Kidney epithelial cell (primary cell): ENCODE measurements around the gene KCNK6. TPM values are rescaled to one million over a fixed set of nuclear protein-coding genes. Genes with fewer than 3 reads are reported as not detected.
"Not testable (repeated sequence)": the region's sequence is repeated elsewhere in the genome, so short reads cannot be mapped to it uniquely, and the experiment has no call there.

Experiments
- DNase-seq: peaks from one replicate; pipeline ENCODE4 v3.0.0-alpha.2; 2010; ENCODE audit warnings: low read depth
- H3K27me3 ChIP-seq: 2 replicates; pipeline ENCODE4 v1.6.0; 2011; ENCODE audit warnings: low read length; ENCODE audit not compliant: control insufficient read depth, insufficient read depth
- H3K36me3 ChIP-seq: 2 replicates; pipeline ENCODE4 v1.5.1; 2011; ENCODE audit warnings: low read length; ENCODE audit not compliant: control insufficient read depth, insufficient read depth
- H3K4me3 ChIP-seq: 2 replicates; pipeline ENCODE4 v1.5.1; 2011; ENCODE audit warnings: low read depth, mild to moderate bottlenecking, control low read depth, low read length
- CTCF ChIP-seq: IDR thresholded peaks from 2 replicates; pipeline ENCODE4 v1.5.1; 2011; ENCODE audit warnings: mild to moderate bottlenecking, moderate library complexity, low read length, control low read depth, inconsistent platforms; ENCODE audit not compliant: insufficient read depth, poor library complexity, severe bottlenecking
- total RNA-seq: library from RNA; depleted of rRNA; stranded (reverse); fragments of >200 nt; gene quantifications from 2 replicates; pipeline ENCODE4 v1.2.3, GENCODE V29; 2015

KCNK6 gene
- total RNA-seq, 1 donor from 2014 or later: 3.6 TPM

GRCh38 chr19:38361633-38362075 is 42.0 kb downstream of the KCNK6 start:
- Histone ChIP-seq H3K4me3 (peak overlapping the region; percentile 58), H3K27me3 (peaks cover 41% of the 10 kb centered on the region), H3K36me3 (no peaks in the 10 kb centered on the region)
- no peak for TF ChIP-seq CTCF
- DNase-seq: peak; percentile 50

DNA sequence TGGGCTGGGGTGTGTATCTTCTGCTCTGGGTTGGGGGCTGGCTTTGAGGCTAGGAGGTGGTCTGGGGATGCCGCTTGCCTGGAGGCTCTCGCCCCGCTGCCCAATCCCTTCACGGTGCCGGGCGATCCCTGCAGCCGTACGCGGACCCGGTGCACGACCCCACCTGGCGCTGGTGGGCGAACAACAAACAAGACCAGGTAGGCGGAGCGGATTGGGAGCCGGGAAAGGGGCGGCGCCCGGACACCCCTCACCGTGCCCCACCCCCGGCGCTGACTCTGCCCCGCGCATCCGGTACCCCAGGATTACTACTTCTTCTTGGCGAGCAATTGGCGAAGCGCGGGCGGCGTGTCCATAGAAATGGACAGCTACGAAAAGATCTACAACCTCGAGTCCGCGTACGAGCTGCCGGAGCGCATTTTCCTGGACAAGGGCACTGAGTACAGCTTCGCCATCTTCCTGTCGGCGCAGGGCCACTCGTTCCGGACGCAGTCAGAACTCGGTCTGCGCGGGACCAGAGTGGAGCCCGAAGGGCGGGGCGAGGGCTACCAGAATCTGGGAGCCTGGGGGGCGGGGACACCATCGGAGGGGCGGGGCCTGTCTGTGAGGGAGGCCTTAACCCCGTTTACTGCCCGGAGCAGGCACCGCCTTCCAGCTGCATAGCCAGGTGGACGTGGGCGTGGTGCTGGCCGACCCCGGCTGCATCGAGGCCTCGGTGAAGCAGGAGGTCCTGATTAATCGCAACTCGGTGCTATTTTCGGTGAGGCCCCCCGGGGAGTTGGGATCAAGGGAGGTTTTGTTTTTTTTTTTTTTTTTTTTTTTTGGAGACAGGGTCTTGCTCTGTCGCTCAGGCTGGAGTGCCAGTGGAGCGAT is 42.7 kb downstream of the KCNK6 start:
- Histone ChIP-seq H3K4me3 (peak overlapping the region; percentile 58), H3K36me3 (no peaks in the 10 kb centered on the region), H3K27me3 (peaks cover 38% of the 10 kb centered on the region)
- TF ChIP-seq CTCF: no peak
- no peak for DNase-seq

- not testable (repeated sequence) for H3K36me3 ChIP-seq, DNase-seq, H3K4me3 ChIP-seq
- H3K27me3 ChIP-seq: peaks cover 34% of the 10 kb centered on the region
Measured at GRCh38 chr19:38362946-38363688, 43.5 kb downstream of the KCNK6 start.

DNA sequence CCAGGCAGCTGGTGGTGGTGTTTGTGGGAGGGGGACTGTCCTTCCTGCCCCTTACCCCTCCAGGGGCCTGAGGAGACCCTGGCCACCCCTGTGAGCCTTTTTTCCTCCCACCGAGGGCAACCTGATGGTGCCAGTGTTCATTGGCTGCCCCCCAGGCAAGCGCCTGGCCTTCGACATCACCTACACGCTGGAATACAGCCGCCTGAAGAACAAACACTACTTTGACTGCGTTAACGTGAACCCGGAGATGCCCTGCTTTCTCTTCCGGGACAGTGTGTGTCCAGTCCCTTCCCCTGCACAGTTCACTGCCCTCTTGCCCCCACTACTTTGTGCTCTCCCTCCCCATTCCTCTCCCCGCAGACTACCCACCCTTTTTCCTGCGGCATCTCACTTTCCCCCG is 47.4 kb downstream of the KCNK6 start:
- no peak for TF ChIP-seq CTCF
- DNase-seq: no peak
- Histone ChIP-seq H3K27me3 (peaks cover under 1% of the 10 kb centered on the region), H3K36me3 (no peaks in the 10 kb centered on the region), H3K4me3 (no peak overlapping the region)

GRCh38 chr19:38369584-38369983 is 49.9 kb downstream of the KCNK6 start:
- no peak for TF ChIP-seq CTCF
- H3K36me3 ChIP-seq: no peaks in the 10 kb centered on the region
- no peak for DNase-seq
- H3K4me3 ChIP-seq: no peak overlapping the region
- no peaks in the 10 kb centered on the region for H3K27me3 ChIP-seq

GRCh38 chr19:38370299-38370698 is 50.7 kb downstream of the KCNK6 start:
- no peak for DNase-seq
- no peak for TF ChIP-seq CTCF
- H3K27me3 ChIP-seq: no peaks in the 10 kb centered on the region
- no peaks in the 10 kb centered on the region for H3K36me3 ChIP-seq
- no peak overlapping the region for H3K4me3 ChIP-seq
